ENCODE measurements around the gene LRRC2. TPM values are rescaled to one million over a fixed set of nuclear protein-coding genes. Genes with fewer than 3 reads are reported as not detected.
"Not testable (repeated sequence)": the region's sequence is repeated elsewhere in the genome, so short reads cannot be mapped to it uniquely, and the experiment has no call there.

The LRRC2 gene
- total RNA-seq, 1 experiment from 2014 or later = not detected

GRCh38 chr3:46549989-46550388 is 16.1 kb downstream of the LRRC2 start:
- DNase-seq (ENCODE audit: low read depth, low spot score) (no peak), ATAC-seq (no peak)
- Histone ChIP-seq H3K27ac (ENCODE audit: low read length) (no peak overlapping the region), H3K9me3 (ENCODE audit: control insufficient read depth, insufficient read depth, low read depth, low read length) (no peaks in the 10 kb centered on the region), H3K4me1 (ENCODE audit: control insufficient read depth, insufficient read depth, low read length) (no peaks in the 10 kb centered on the region), H3K36me3 (ENCODE audit: control insufficient read depth, insufficient read depth, low read length) (no peaks in the 10 kb centered on the region), H3K4me3 (ENCODE audit: low read depth in 2 of 2, low read length in 2 of 2) (no peak overlapping the region), H3K27me3 (ENCODE audit: control insufficient read depth, insufficient read depth, low read length) (peaks cover 2% of the 10 kb centered on the region; the same call in 1 of the 2 replicates)
- POLR2A ChIA-PET = interaction anchor here (0.6 kb wide), 1 partner anchor 9 kb away, joined by 4 read pairs; no protein-coding TSS in a partner anchor
- in situ Hi-C loops (cut with HindIII; ENCODE audit: low pct_unique_long_range_greater_than_20kb, low sequenced_read_pairs) = no loop called here
- CTCF ChIA-PET = no interaction called here
- intact Hi-C loops (cut with micrococcal nuclease; ENCODE audit: unreplicated experiment) = no loop called here
- BruUV-seq (replicated peaks) = no TSS peak
- TF ChIP-seq SIN3A (IDR thresholded peaks at IDR 0.05; ENCODE audit: borderline replicate concordance, insufficient read depth, low read depth, low read length) = no peak
- no peak for TF ChIP-seq TCF7L2 (IDR thresholded peaks at IDR 0.05; ENCODE audit: low read depth, low read length)
- TF ChIP-seq, protein P1, sequence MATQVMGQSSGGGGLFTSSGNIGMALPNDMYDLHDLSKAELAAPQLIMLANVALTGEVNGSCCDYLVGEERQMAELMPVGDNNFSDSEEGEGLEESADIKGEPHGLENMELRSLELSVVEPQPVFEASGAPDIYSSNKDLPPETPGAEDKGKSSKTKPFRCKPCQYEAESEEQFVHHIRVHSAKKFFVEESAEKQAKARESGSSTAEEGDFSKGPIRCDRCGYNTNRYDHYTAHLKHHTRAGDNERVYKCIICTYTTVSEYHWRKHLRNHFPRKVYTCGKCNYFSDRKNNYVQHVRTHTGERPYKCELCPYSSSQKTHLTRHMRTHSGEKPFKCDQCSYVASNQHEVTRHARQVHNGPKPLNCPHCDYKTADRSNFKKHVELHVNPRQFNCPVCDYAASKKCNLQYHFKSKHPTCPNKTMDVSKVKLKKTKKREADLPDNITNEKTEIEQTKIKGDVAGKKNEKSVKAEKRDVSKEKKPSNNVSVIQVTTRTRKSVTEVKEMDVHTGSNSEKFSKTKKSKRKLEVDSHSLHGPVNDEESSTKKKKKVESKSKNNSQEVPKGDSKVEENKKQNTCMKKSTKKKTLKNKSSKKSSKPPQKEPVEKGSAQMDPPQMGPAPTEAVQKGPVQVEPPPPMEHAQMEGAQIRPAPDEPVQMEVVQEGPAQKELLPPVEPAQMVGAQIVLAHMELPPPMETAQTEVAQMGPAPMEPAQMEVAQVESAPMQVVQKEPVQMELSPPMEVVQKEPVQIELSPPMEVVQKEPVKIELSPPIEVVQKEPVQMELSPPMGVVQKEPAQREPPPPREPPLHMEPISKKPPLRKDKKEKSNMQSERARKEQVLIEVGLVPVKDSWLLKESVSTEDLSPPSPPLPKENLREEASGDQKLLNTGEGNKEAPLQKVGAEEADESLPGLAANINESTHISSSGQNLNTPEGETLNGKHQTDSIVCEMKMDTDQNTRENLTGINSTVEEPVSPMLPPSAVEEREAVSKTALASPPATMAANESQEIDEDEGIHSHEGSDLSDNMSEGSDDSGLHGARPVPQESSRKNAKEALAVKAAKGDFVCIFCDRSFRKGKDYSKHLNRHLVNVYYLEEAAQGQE (IDR thresholded peaks at IDR 0.05; ENCODE audit: insufficient read depth in 1 of 2, low read depth in 2 of 2, low read length in 1 of 2) = no peak
- no peak for TF ChIP-seq CTCF (IDR thresholded peaks at IDR 0.05)
- TF ChIP-seq POLR2AphosphoS5 (IDR thresholded peaks at IDR 0.05; ENCODE audit: low read depth, low read length) = no peak

DNA sequence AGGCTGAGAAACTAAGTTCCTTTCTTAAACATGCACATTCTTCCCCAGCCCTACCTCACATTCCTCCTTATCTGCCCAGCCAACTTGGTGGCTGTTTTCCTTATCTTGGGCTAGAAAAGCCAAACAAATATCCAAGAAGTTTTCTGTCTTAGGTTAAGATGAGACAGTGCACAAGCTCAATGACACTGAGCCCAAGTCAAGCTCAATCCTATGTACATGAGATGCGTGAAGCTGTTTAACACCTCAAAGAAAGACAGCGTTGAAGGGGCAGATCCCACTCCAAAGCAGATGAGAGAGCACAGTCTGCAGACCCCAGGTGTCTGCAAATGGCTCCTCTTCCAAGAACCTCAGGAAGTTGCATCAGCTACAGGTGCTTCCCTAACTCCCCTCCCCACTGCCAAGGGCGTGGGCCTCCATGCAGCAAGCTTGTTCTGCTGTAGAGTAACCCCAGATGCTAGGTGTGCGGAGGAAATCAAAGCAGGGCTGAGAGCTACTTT is 16.6 kb downstream of the LRRC2 start:
- intact Hi-C loops (cut with micrococcal nuclease; ENCODE audit: unreplicated experiment) (no loop called here), in situ Hi-C loops (cut with HindIII; ENCODE audit: low pct_unique_long_range_greater_than_20kb, low sequenced_read_pairs) (no loop called here)
- POLR2A ChIA-PET = interaction anchor here (0.6 kb wide), 1 partner anchor 9 kb away, joined by 4 read pairs; no protein-coding TSS in a partner anchor
- CTCF ChIA-PET = no interaction called here
- ATAC-seq (no peak), DNase-seq (ENCODE audit: low read depth, low spot score) (no peak)
- no TSS peak for BruUV-seq (replicated peaks)
- TF ChIP-seq, protein P1 (IDR thresholded peaks at IDR 0.05; ENCODE audit: insufficient read depth in 1 of 2, low read depth in 2 of 2, low read length in 1 of 2) = no peak
- TF ChIP-seq TCF7L2 (IDR thresholded peaks at IDR 0.05; ENCODE audit: low read depth, low read length) (no peak), SIN3A (IDR thresholded peaks at IDR 0.05; ENCODE audit: borderline replicate concordance, insufficient read depth, low read depth, low read length) (no peak), CTCF (IDR thresholded peaks at IDR 0.05) (no peak), POLR2AphosphoS5 (IDR thresholded peaks at IDR 0.05; ENCODE audit: low read depth, low read length) (no peak)
- Histone ChIP-seq H3K27me3 (ENCODE audit: control insufficient read depth, insufficient read depth, low read length) (peaks cover 2% of the 10 kb centered on the region; the same call in 1 of the 2 replicates), H3K4me1 (ENCODE audit: control insufficient read depth, insufficient read depth, low read length) (no peaks in the 10 kb centered on the region), H3K9me3 (ENCODE audit: control insufficient read depth, insufficient read depth, low read depth, low read length) (no peaks in the 10 kb centered on the region), H3K36me3 (ENCODE audit: control insufficient read depth, insufficient read depth, low read length) (no peaks in the 10 kb centered on the region), H3K4me3 (ENCODE audit: low read depth in 2 of 2, low read length in 2 of 2) (no peak overlapping the region), H3K27ac (ENCODE audit: low read length) (no peak overlapping the region)

DNA sequence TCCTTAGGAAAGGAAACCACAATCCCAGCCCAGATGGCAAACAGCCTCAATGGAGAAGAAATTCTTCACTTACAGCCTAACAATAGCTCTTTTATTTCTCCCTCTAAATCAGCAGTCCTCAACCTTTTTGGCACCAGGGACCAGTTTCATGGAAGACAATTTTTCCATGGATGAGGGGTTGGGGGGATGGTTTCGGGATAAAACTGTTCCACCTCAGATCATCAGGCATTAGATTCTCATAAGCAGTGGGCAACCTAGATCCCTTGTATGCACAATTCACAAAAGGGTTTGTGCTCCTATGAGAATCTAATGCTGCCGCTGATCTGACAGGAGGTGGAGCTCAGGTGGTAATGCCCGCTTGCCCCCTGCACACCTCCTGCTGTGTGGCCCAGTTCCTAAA is 17.5 kb downstream of the LRRC2 start:
- CTCF ChIA-PET; H3K4me1 ChIP-seq (ENCODE audit: control insufficient read depth, insufficient read depth, low read length); intact Hi-C loops (cut with micrococcal nuclease; ENCODE audit: unreplicated experiment); in situ Hi-C loops (cut with HindIII; ENCODE audit: low pct_unique_long_range_greater_than_20kb, low sequenced_read_pairs); H3K36me3 ChIP-seq (ENCODE audit: control insufficient read depth, insufficient read depth, low read length); H3K9me3 ChIP-seq (ENCODE audit: control insufficient read depth, insufficient read depth, low read depth, low read length); POLR2A ChIA-PET; H3K27ac ChIP-seq (ENCODE audit: low read length); DNase-seq (ENCODE audit: low read depth, low spot score); BruUV-seq (replicated peaks); H3K4me3 ChIP-seq (ENCODE audit: low read depth in 2 of 2, low read length in 2 of 2); H3K27me3 ChIP-seq (ENCODE audit: control insufficient read depth, insufficient read depth, low read length); ATAC-seq: not testable (repeated sequence)

All from Panc1 (cell line).